GM21515 (cell line): ENCODE results near the gene CCNO.

Source experiments
- ATAC-seq: cut with Tn5 transposase; IDR thresholded peaks from one replicate; pipeline ENCODE4 v1.9.1; 2021; ENCODE audit not compliant: unreplicated experiment

The CCNO gene, protein sequence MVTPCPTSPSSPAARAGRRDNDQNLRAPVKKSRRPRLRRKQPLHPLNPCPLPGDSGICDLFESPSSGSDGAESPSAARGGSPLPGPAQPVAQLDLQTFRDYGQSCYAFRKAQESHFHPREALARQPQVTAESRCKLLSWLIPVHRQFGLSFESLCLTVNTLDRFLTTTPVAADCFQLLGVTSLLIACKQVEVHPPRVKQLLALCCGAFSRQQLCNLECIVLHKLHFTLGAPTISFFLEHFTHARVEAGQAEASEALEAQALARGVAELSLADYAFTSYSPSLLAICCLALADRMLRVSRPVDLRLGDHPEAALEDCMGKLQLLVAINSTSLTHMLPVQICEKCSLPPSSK

GRCh38 chr5:55232985-55233928 lies at the start of gene CCNO:
Gene CCNO, minus strand, starts transcription at chr5:55233608. Its CDS starts 85 bp downstream, at chr5:55233523.
- peak; percentile 67 for ATAC-seq

DNA sequence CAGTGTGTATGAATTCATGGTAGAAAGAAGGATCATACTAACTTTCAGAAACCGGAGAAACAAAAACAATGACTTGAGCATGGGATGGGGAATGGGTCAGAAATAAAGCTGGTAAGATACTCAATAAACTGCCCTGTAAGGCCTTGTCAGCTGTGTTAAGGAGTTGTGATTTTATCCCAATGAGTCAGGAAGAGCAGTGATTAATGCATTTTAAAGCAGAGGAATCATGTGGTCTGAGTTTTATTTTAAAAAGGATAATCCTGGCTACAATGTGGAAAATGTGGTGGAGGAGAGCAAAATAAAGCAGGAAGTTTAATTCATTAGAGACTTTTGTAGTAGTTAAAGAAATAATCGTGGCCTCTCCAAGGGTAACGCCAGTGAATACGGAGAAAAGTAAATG lies 45.4 kb upstream of the CCNO start:
- ATAC-seq: no peak

DNA sequence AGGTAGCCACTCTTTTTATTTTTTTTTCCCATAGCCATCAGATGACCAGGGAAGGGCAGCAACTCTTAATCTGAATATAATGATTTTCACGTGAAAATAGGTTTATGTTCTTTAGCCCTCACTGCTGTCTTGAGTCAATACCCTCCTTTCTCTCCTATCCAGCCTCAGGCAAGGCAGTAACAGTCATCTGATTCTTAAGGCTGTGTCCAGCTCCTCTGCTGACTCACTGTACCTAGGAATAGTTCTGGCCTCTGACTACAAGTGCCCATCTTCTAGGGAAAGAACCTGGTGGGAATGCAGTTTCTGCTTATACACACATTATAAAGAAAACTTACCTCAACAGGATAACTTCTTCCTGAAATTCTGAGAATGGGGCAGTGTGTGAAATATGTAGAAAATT lies 43.4 kb upstream of the CCNO start:
- ATAC-seq: no peak

DNA sequence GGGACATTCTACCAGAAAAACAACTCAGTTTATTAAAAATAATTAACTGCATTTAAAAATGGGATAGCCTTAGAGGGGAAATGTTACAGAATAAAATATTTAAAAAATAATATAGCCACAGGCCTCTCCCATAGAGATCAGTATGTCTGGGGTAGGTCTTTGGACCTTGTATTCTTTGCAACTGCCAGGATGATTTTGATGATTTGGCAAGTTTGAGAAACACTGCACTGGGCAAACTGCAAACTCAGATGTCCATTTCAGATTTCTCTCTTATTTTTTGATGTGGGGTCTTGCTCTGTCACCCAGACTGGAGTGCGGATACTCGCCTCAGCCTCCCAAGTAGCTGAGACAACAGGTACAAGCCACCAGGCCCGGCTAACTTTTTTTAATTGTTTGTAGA lies 24.9 kb upstream of the CCNO start:
- no peak for ATAC-seq

- no peak for ATAC-seq
These were observed 21.4 kb upstream of the CCNO start for GRCh38 chr5:55254802-55255201.

GRCh38 chr5:55250064-55250463 lies 16.7 kb upstream of the CCNO start:
- no peak for ATAC-seq

GRCh38 chr5:55241746-55242145 lies 8.3 kb upstream of the CCNO start:
- no peak for ATAC-seq

GRCh38 chr5:55236800-55237199 lies 3.4 kb upstream of the CCNO start:
- ATAC-seq: no peak

DNA sequence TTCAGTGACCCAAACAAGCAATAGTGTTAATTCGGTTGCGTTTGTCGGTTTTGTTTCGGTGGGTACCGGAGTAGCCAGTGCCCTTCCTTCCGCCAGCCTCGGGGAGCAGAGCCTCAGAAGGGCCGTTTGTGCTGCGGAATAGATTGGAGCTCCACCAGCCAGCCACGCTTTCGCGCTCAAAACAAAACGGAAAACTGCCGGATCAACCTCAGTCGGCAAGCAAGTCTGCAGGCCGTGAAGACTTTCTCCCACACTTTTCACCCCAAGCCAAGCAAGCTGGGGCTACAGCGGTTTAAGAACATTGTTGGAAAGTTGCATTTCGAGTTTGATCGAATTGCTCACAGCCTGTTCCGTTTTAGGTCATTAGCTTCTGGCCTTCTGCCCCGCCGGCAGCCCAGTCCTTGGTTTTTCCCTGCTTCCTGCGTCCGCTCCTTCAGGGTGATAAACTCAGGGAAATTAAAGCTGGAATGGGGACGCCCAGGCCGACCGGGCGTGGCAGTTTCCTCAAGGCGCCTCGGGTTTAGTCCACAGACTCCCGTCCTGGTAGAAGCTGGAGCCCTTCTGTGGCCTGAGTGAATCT lies 803 bp upstream of the CCNO start:
- no peak for ATAC-seq

DNA sequence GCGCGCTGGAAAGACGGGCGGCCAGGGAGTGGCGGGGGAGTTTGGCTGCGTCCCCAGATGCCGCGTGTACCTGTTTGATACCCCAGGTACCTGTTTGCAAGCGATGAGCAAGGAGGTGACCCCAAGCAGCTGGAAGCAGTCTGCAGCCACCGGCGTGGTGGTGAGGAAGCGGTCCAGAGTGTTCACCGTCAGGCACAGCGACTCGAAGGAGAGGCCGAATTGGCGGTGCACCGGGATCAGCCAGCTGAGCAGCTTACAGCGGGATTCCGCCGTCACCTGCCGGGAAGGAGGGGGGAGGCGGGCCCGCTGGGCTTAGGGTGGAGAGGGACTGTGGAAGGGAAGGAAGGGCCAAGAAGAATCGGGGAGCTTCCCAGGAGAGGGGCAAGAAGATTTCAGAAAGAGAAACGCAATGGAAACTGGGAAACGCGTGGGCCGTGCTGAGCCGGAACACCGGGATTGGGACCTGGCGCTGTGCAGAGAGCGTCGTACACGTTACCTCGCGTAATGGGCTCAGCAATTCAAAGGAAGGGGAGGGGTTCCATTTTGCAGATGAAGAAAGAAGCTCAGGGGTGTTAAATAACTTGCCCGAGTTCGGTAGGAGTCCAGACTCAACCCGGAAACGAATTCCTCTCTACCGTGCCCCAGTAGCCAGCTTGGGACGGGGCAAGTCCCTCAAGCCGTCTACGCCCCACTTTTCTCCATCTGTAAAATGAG lies 980 bp downstream of the CCNO start:
- no peak for ATAC-seq

GRCh38 chr5:55231919-55232270 lies 1.5 kb downstream of the CCNO start:
- no peak for ATAC-seq

DNA sequence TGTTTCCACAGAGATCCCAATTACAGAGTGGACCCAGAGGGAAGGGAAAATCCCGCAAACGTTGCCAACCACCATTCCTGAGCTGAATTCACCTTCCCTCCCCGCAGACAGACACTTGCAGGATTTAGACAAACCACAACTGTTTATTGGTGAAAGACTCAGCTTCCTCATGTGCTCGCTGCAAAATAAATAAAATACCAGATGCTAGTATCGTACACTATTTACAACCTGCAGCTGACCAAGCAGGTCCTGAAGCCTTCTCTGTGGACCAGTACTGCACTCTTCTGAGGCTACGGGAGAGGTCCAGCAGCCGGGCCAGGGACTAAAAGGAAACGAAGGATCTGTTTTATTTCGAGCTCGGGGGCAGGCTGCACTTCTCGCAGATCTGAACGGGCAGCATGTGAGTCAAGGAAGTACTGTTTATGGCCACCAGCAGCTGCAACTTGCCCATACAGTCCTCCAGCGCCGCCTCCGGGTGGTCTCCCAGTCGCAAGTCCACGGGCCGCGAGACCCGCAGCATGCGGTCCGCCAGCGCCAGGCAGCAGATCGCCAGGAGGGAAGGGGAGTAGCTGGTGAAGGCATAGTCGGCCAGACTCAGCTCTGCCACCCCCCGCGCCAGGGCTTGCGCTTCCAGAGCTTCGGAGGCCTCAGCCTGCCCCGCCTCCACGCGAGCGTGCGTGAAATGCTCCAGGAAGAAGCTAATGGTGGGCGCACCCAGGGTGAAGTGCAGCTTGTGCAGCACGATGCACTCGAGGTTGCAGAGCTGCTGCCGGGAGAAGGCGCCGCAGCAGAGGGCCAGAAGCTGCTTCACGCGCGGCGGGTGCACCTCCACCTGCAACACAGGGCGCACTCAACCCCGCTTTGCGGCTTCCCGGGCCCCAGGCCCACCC lies 2.1 kb downstream of the CCNO start:
- no peak for ATAC-seq

GRCh38 chr5:55230086-55230629 lies 3.2 kb downstream of the CCNO start:
- no peak for ATAC-seq

GRCh38 chr5:55227664-55228430 lies 5.6 kb downstream of the CCNO start:
- ATAC-seq: no peak

- no peak for ATAC-seq
These were observed 6.3 kb downstream of the CCNO start, which contains the start of gene MCIDAS for GRCh38 chr5:55226934-55227663. Gene MCIDAS, minus strand, starts transcription at chr5:55227315. Its CDS starts 177 bp downstream, at chr5:55227138.

DNA sequence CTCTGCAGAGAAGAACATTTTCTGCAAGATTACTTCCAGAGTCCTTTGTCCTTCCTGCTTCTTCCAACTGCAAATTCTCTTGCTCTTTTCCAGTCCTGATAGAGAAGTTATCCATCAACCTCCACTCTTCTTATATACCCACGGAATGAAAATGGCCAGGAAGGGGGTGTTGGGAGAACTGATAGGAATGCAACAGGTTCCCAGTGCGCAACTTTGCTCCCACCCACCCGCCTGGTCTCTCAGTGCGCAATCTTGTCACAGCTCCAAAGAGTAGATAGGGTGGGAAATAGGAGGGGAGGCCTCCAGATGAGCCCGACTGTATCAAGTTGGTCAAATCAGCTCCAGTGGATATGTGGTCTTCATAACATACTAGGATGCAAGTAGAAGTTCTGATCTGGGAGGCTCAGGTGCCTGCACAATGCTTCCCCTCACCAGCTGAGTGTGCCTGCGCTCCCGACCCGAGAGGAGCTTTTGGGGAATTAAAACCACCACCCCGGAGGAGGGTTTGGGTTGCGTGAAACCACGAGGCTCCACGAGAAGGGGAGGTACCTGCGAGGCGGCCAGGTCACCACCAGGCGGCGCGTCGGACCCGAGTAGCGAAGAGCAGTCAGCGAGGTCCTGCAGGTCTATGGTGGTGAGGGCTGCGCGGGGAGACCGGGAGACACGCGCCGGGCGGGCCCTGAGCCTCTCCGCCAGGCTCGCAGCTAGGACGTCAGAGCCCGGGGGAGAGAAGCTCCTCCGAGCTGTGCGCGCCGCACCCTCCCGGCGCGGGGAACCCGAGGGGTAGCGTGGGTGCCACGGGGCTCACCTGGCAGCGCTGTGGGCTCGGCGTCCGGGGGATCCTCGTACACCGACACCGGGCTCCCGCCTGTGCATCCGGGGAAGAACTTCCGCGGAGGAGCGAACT lies 7.1 kb downstream of the CCNO start:
- no peak for ATAC-seq

DNA sequence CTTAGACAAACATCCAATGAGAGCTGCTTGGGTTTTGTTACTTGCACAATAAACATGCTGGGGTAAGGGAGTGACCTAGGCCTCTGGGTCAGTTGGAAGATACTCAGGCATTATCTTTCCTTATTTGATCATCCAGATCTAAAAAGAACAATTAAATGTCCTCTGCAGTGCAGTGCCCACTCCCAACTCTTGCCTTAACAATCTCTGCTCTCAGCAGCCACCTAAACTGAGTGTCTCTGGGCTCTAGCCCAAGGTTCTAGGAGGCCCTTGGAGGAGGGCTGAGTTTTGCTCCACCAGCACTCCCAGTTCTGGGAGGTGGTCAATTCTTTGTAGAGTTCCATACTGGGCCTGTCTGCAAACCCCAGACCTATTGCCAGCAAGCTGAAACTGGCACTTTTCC lies 8.1 kb downstream of the CCNO start:
- no peak for ATAC-seq
